Measurements from ENCODE around the gene VEZT. TPM values are rescaled to one million over a fixed set of nuclear protein-coding genes. Genes with fewer than 3 reads are reported as not detected.

VEZT gene
- polyA plus RNA-seq, 1 of the 3 experiments (the other 2 are of a cell fraction) = 41.2 TPM

DNA sequence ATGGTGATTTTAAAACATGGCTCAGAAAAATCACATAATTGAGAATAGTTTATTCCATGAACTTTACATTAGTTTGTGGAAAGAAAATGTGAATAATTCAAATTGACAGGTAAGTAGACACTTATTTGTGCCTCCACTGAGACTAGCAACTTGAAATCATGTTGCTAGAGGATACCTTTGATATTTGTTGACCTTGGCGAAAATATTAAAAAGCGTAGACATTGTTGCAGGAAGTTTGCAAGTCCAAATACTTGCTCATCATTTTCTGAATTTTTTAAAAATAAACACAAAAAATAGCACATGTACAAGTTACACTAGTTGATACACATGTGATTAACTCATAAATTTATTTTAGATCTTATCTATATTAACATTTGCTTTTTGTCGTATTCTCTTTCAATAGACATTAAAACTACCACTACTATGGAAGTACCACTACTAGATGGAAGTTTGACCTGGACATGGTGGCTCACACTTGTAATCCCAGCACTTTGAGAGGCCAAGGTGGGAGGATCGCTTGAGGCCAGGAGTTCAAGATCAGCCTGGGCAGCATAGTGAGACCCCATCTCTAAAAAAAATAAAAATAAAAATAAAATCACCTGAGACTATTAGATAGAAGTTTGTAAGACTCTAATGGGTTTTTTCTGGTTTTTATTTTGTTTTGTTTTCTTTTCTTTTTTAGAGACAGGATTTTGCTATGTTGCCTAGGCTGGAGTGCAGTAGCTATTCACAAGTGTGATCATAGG lies 24.3 kb downstream of the VEZT start (continued):
- TF ChIP-seq GABPA (IDR thresholded peaks at IDR 0.05; ENCODE audit: low read depth) (no peak), POLR2AphosphoS5 (IDR thresholded peaks at IDR 0.05; ENCODE audit: low read depth, low read length) (no peak), NFIC (IDR thresholded peaks at IDR 0.05; ENCODE audit: borderline replicate concordance) (no peak)

DNA sequence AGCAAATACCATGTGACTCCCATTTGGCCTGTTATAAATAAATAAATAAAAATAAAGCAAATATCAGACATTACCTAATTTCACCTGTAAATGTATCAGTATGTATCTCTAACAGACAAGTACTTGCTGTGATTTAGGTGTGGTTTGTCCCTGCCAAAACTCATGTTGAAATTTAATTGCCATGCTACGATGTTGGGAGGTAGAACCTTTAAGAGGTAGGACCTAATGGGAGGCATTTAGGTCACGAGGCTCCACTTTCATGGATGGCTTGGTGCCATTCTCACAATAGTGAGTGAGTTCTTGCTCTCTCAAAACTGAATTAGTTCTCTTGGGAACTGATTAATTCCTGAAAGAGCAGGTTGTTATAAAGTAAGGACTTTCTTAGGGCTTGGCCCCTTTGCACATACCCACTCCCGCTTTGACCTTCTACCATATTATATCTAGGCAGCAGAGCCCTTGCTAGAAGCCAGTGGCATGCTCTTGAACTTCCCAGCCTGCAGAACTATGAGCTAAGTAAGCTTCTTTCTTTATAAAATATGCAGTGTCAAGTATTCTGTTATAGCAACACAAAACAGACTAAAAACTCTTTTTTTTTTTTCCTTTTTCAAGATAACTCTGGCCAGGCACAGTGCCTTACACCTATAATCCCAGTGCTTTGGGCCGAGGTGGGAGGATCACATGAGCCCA lies 26.0 kb downstream of the VEZT start:
- Histone ChIP-seq H3F3A (replicated peaks; ENCODE audit: insufficient read depth) (peaks cover 24% of the 10 kb centered on the region), H3K36me3 (replicated peaks in 1 of 2; ENCODE audit: control insufficient read depth in 1 of 2, insufficient read depth in 2 of 2, low read length in 1 of 2) (peaks cover 5 to 31% of the 10 kb centered on the region in 2 experiments), H3K9me3 (no peaks in the 10 kb centered on the region), H3K4me1 (ENCODE audit: control insufficient read depth in 1 of 2, insufficient read depth in 2 of 2, low read depth in 1 of 2, low read length in 1 of 2) (peaks cover 0 to 25% of the 10 kb centered on the region in 2 experiments; a peak in 3 of 4 replicates), H3K27me3 (ENCODE audit: insufficient read depth) (no peaks in the 10 kb centered on the region), H3K4me3 (ENCODE audit: low read depth in 2 of 2, low read length in 1 of 2) (no peak overlapping the region), H3K9ac (no peak overlapping the region), H3K9me2 (no peaks in the 10 kb centered on the region), H3K4me2 (no peak overlapping the region), H3K79me2 (ENCODE audit: insufficient read depth) (peaks cover 97% of the 10 kb centered on the region), H2AFZ (ENCODE audit: low read depth) (no peak overlapping the region), H3K27ac (ENCODE audit: low read depth in 2 of 2, low read length in 1 of 2) (no peak overlapping the region), H4K20me1 (ENCODE audit: insufficient read depth) (peaks cover 28% of the 10 kb centered on the region)
- TF ChIP-seq EP300 (IDR thresholded peaks at IDR 0.05; ENCODE audit: borderline replicate concordance in 1 of 2, low read depth in 1 of 2, low read length in 1 of 2) (no peak), ELF1 (IDR thresholded peaks at IDR 0.05) (no peak), EZH2phosphoT487 (IDR thresholded peaks at IDR 0.05; ENCODE audit: borderline replicate concordance, low read depth) (no peak), RXRA (IDR thresholded peaks at IDR 0.05; ENCODE audit: borderline replicate concordance, low read depth) (no peak), POLR2AphosphoS5 (IDR thresholded peaks at IDR 0.05; ENCODE audit: low read depth, low read length) (no peak), TCF12 (IDR thresholded peaks at IDR 0.05) (no peak), MEF2A (IDR thresholded peaks at IDR 0.05; ENCODE audit: borderline replicate concordance, low read depth) (no peak), NRF1 (IDR thresholded peaks at IDR 0.05; ENCODE audit: low read depth, low read length) (no peak), SIN3A (IDR thresholded peaks at IDR 0.05; ENCODE audit: borderline replicate concordance, low read depth, low read length) (no peak), RAD21 (IDR thresholded peaks at IDR 0.05; ENCODE audit: low read length) (no peak), USF2 (IDR thresholded peaks at IDR 0.05; ENCODE audit: borderline replicate concordance, low read depth, low read length) (no peak), FOXJ3 (CRISPR knock-in tag; IDR thresholded peaks at IDR 0.05) (no peak), SMC3 (IDR thresholded peaks at IDR 0.05; ENCODE audit: low read depth, low read length) (no peak), RCOR1 (IDR thresholded peaks at IDR 0.05; ENCODE audit: low read length) (no peak), TEAD4 (IDR thresholded peaks at IDR 0.05; ENCODE audit: borderline replicate concordance, insufficient read depth) (no peak), IRF3 (IDR thresholded peaks at IDR 0.05; ENCODE audit: low read depth, low read length) (no peak)
- TF ChIP-seq, protein P1, sequence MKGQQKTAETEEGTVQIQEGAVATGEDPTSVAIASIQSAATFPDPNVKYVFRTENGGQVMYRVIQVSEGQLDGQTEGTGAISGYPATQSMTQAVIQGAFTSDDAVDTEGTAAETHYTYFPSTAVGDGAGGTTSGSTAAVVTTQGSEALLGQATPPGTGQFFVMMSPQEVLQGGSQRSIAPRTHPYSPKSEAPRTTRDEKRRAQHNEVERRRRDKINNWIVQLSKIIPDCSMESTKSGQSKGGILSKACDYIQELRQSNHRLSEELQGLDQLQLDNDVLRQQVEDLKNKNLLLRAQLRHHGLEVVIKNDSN (IDR thresholded peaks at IDR 0.05; ENCODE audit: borderline replicate concordance, low read depth) = no peak
- ChIA-PET CTCF (interaction anchor here (0.6 to 1.2 kb wide), 2 partner anchors 24 to 69 kb away, joined by 3 read pairs; no protein-coding TSS in a partner anchor), POLR2A (no interaction called here)
- no peak for DNase-seq
- 95% methylated on average over 4 of the region's 4 CpGs for WGBS (ENCODE audit: low lambda C conversion rate)
